GM18519 (cell line): ENCODE measurements around the gene ZNF526.

Experiments
- ATAC-seq: cut with Tn5 transposase; IDR thresholded peaks from one replicate; pipeline ENCODE4 v1.9.1; 2021; ENCODE audit warnings: mild to moderate bottlenecking, moderate library complexity; ENCODE audit not compliant: unreplicated experiment, low FRiP score

ZNF526 gene

DNA sequence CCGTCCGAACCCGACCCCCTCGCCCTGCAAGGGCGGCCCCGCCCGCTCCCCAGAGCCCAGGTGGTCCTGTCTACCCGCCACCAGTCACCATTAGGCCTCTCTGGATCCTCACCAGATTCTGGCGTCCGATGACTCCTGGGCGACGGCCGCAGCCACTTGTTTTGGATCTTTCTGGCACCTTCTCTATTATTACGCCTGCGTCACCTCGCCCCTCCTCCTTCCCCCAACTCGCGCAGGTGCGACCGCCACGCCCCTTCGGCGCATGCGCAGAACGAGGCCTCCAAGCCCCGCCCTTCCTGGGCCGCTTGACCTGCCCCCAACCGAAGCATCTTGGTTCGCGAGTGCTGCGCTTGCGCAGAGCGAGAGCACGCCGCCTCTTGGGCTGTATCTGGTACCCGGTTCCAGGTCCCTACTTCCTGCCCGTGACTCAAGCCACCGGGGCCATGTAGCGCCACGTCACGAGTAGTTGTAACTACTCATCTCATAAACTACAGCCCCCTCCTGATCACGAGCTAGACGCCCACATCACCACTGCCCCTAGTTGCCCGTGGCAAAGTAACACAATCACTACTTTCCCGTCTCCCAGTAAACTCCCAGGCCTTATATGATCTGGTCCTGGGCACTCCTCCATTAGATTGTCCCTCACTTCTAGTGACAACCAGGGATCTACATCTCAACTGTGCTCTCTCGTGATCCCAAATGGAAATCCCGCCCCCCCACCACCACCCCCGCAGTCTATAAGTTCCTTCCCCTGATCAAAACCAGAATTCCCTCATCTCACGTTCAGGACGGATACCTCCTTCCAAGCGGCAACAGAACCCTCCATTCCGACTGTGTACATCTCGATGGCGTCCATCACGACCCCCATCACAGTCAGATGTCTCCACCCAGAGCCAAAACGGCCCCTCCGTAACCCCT, 2.3 kb upstream of the ZNF526 start, which contains the start of gene DEDD2:
TSS of gene DEDD2 (minus strand) at position 158 of the 918 bp plus-strand sequence. CDS start 670 bp downstream, outside the sequence.
- ATAC-seq, result no peak

DNA sequence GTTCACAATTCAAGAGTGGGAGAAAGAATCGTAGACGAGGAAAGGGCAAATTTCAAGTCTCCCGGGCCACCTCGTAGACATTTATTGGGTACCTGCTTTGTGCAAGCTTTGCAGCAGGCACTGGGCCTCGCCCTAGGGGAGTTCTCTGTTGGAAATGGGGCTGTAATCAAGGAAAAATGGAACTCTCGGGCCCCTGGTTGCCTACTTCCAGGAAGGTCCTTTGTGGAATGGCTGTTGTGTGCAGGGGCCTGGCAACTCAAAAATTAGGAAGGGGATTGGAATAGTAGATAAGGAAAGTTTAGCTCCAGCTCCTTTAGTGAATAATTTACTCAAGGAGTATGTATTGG, 612 bp downstream of the ZNF526 start:
- ATAC-seq, result no peak

DNA sequence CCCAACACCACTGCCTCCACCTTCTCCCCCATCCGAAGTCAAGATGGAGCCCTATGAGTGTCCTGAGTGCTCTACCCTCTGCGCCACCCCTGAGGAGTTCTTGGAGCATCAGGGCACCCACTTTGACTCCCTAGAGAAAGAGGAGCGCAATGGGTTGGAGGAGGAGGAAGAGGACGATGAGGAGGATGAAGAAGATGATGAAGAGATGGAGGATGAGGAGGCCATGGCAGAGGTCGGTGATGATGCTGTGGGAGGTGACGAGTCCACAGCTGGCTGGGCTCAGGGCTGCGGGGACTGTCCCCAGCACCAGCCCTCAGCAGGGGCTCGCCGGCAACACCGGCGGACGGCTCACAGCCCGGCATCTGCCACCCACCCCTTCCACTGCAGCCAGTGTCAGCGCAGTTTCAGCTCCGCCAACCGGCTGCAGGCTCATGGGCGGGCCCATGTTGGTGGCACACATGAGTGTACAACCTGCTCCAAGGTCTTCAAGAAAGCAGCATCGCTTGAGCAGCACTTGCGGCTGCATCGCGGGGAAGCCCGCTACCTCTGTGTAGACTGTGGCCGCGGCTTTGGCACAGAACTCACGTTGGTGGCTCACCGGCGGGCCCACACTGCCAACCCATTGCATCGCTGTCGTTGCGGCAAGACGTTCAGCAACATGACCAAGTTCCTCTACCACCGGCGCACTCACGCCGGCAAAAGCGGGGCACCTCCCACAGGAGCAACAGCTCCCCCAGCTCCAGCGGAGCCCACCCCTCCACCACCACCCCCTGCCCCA, 5.0 kb downstream of the ZNF526 start:
- no peak for ATAC-seq

DNA sequence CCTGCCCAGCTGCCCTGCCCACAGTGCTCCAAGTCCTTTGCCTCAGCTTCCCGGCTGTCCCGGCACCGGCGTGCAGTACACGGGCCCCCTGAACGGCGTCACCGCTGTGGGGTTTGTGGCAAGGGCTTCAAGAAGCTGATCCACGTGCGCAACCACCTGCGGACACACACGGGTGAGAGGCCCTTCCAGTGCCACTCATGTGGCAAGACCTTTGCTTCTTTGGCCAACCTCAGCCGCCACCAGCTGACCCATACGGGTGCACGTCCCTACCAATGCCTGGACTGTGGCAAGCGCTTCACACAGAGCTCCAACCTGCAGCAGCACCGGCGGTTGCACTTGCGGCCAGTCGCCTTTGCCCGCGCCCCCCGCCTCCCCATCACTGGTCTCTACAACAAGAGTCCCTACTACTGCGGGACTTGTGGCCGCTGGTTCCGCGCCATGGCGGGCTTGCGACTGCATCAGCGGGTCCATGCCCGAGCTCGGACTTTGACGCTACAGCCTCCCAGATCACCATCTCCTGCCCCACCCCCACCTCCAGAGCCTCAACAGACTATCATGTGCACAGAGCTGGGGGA, 5.7 kb downstream of the ZNF526 start:
- ATAC-seq, result no peak

- ATAC-seq, result no peak
Measured at GRCh38 chr19:42226886-42227285, 6.8 kb downstream of the ZNF526 start.

DNA sequence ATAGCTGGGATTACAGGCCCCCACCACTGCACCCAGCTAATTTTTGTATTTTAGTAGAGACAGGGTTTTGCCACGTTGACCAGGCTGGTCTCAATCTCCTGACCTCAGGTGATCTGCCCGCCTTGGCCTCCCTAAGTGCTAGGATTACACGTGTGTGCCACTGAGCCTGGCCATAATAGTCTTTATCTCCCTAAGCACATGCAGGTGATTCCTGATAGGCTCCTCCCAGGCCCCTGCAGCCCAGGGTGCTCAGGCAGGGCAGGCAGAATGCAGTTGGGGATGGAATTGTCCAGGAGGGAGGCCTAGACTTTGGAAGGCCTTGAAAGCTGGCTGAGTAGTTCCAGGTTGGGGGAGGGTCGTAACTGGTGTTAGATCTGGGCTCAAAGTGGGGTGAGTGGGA, 8.5 kb downstream of the ZNF526 start:
- ATAC-seq, result no peak

DNA sequence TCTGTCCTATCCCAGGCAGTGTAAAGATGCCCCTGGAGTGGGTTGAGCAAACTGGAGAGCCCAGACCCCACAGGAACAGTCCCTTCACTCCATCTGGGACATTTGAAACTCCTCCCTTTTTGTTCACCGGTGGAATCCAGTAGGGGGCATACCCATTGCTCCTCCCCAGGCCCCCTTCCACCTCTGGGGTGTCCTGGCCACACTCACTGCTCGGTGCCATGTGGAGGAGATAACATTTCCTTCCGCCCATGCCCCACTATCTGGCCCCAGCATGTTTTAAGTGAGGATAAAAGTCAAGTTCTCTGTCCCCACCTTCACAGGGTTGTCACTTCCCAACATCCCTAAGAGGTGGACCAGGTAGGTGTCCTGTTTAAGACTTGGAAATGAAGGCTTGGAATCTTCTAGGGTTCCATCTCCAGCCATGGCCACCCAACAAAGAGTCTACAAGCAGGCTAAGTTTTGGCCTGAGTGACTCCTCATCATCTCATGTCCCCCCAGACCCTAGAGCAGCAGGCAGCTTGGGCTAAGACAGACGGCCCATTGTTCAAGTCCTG, 9.3 kb downstream of the ZNF526 start:
- no peak for ATAC-seq

- no peak for ATAC-seq
Measured at GRCh38 chr19:42229855-42230351, 9.8 kb downstream of the ZNF526 start.

GRCh38 chr19:42230571-42230970, 10.5 kb downstream of the ZNF526 start:
- no peak for ATAC-seq

GRCh38 chr19:42232435-42232834, 12.3 kb downstream of the ZNF526 start:
- no peak for ATAC-seq

- ATAC-seq, result no peak
Measured at GRCh38 chr19:42233106-42233505, 13.0 kb downstream of the ZNF526 start.

DNA sequence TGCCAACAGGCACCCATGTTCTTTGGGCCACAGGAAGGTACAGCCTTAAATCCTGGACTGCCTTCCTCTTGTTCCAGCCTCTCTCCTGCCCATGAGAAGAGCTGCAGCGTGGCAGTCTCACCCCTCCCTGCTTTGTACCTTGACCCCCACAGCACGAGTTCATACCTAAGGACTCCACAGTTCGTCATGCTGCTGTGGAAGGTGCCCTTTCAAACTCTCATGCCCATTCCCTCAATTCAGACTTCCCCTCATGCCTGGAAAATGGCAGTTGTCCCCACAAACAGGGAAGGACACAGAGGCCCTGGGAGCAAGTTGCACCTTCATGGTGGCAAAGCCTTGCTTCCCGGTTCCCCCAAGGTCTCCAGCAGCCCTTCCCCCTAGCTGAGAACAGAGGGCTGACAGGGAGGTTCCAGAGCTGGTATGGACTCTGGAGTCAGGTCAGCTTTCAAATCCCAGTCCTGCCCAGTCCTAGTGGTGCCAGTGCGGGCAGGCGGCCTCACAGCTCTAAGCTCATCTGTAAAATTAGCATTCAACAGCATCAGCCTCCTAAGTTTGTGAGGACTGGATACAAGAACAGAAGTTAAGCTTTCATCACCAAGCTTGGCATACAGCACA, 13.7 kb downstream of the ZNF526 start:
- ATAC-seq, result no peak

GRCh38 chr19:42234364-42234763, 14.3 kb downstream of the ZNF526 start:
- ATAC-seq, result no peak

GRCh38 chr19:42235181-42235580, 15.1 kb downstream of the ZNF526 start:
- ATAC-seq, result no peak

- ATAC-seq, result no peak
Measured at GRCh38 chr19:42239544-42240220, 19.6 kb downstream of the ZNF526 start.

GRCh38 chr19:42241279-42241678, 21.2 kb downstream of the ZNF526 start:
- no peak for ATAC-seq

- ATAC-seq, result peak; percentile 4
Measured at GRCh38 chr19:42242069-42242511, 22.0 kb downstream of the ZNF526 start.

DNA sequence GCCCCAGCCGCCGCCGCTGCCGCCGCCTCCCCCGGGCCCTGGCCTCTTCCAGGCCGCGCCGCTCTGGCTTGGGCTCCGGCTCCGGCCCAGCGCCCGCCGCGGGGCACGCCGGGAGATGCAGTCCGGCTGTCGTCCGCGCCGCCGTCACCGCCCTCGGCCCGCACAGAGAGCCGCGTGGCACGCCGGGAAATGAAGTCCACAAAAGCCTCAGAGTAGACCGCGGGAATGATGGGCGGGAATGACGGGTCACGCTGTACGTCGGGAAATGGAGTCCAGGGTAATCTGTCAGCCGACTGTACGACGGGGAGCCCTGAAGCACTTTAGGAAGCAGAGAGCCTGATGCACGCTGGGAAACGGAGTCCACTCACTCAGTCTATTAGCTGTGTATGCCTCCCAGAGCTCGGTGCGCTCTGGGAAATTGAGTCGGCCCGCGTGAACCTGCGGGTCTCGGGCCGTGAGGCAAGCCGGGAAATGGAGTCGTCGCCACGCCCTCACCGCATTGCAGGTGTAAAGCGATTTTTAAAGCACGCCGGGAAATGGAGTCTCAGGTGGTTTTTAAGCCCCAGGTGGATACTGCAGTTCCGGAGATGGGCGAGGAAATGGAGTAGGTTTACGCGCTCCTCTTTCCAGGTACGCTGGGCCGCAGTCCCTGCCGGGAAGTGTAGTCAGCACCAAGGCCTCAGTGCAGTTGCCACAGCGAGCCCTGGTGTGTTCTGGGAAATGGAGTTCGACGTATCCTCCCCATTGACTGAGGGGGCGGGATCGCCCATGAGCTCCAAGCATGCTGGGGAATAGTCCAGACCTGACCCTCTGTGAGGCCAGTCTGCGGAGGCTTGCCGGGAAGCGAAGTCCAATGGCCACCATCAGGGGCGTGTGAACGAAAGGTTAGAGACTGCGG, 22.6 kb downstream of the ZNF526 start, which contains the start of gene GSK3A:
TSS of gene GSK3A (minus strand) at position 91 of the 898 bp plus-strand sequence. CDS start 137 bp downstream, outside the sequence.
- peak; percentile 50 for ATAC-seq
